OCI-LY1 (cell line): ENCODE data around the gene RNF150.

Source experiments
- EZH2 ChIP-seq: fragments of 200-600 bp; sonication (generic), shearing (Covaris generic); IDR thresholded peaks from 2 replicates; pipeline ENCODE4 v1.8.0; 2017; ENCODE audit warnings: borderline replicate concordance, mixed run types, mild to moderate bottlenecking, antibody characterized with exemption, low read length, moderate library complexity, mixed read lengths
- TF ChIP-seq, protein P1 (sequence below): fragments of 200-600 bp; sonication (generic), shearing (Covaris generic); IDR thresholded peaks from 2 replicates; pipeline ENCODE4 v1.5.1; 2017; ENCODE audit warnings: mild to moderate bottlenecking, antibody characterized with exemption, low read length, moderate library complexity, mixed read lengths

DNA sequence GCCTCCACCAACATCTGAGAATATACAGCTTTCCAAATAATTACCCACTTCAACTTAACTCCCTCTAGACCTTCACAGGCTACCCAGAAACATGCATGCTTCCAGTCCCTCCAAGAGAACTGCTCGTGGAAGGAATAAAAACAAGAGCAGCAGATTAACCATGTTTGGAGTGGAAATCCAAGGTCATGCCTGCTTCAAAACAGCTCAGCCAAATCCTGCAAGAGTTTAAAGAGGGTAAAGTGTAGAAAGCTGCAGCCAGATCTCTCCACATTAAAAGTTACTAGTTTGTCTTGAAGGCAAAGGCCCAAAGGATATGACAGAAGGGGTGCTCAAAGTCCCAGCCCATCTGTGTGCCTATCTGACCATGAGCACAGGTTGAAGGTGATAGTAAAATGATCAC lies 139.3 kb downstream of the RNF150 start:
- TF ChIP-seq, protein P1, sequence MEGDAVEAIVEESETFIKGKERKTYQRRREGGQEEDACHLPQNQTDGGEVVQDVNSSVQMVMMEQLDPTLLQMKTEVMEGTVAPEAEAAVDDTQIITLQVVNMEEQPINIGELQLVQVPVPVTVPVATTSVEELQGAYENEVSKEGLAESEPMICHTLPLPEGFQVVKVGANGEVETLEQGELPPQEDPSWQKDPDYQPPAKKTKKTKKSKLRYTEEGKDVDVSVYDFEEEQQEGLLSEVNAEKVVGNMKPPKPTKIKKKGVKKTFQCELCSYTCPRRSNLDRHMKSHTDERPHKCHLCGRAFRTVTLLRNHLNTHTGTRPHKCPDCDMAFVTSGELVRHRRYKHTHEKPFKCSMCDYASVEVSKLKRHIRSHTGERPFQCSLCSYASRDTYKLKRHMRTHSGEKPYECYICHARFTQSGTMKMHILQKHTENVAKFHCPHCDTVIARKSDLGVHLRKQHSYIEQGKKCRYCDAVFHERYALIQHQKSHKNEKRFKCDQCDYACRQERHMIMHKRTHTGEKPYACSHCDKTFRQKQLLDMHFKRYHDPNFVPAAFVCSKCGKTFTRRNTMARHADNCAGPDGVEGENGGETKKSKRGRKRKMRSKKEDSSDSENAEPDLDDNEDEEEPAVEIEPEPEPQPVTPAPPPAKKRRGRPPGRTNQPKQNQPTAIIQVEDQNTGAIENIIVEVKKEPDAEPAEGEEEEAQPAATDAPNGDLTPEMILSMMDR = no peak
- TF ChIP-seq EZH2 = no peak
